EH (cell line): ENCODE measurements around the gene B3GNT4.
"Not testable (repeated sequence)": the region's sequence is repeated elsewhere in the genome, so short reads cannot be mapped to it uniquely, and the experiment has no call there.

ENCODE experiments used
- DNase-seq: peaks from one replicate; pipeline ENCODE4 v3.0.0-alpha.2; 2015; ENCODE audit warnings: low read depth

The B3GNT4 gene

GRCh38 chr12:122216445-122216844 is 12.9 kb downstream of the B3GNT4 start:
- no peak for DNase-seq

GRCh38 chr12:122225683-122226365 is 22.3 kb downstream of the B3GNT4 start, which contains the start of gene DIABLO:
Gene DIABLO (minus strand): TSS chr12:122226052. CDS start chr12:122226014, 38 bp downstream.
- DNase-seq: peak; percentile 100

- no peak for DNase-seq
Measured at GRCh38 chr12:122226366-122227125, 23.0 kb downstream of the B3GNT4 start.

GRCh38 chr12:122227341-122227740 is 23.8 kb downstream of the B3GNT4 start:
- no peak for DNase-seq

GRCh38 chr12:122228092-122228491 is 24.6 kb downstream of the B3GNT4 start:
- no peak for DNase-seq

DNA sequence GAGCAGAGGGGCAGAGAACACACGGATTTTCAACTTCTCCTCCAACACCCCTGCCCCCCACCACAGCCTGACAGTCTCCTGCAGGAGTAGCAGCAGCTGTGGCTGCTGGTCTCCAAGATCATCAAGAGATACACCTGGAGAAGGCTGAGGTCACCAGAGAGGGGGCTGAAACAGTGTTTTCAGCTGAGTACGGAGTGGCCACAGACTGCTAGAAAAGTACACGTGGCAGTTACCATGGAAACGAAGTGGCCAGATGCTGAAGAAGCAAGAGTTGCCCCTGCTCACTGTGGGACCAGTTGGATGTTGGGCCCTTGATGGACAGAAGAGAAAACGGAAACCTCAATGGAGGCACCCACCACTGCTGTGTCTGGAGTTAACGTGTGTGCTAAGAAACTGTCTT is 27.3 kb downstream of the B3GNT4 start:
- no peak for DNase-seq

DNA sequence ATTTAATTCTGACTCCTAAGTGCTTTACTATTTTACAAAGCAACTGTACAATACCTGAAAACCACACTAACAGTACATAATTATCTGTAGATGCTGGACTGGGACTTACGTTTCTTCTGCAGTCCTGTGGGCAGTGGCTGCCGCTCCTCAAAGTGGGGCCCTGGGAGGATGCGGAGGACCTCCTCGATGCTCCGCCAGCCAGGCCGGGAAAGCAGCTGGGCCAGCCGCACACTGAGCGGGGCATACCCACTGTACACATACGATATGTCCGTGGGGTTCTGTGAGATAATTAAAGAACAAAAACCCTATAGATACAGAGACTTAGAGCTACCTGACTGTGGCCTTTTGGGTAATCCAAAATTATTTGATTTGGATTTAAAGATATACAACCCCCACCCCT is 29.2 kb downstream of the B3GNT4 start:
- no peak for DNase-seq

DNA sequence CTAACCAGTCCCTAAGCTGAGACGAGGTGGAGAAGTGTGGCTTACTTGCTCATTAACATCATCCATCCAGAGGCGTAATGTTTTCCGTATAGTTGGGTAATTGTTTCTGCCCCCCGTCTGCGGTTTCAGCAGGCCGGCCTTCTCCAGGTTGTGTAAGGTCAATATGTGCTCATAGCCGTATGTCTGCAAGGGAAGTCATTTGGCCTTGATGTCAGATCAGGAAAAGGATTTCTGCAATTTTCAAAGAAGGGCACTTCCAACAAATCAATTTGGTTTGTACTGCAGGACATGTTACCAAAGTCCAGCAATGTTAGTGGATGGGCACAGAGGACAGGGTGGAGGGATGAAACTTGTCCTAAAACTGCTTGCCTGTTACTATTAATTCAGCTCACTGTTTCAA is 32.2 kb downstream of the B3GNT4 start:
- no peak for DNase-seq

GRCh38 chr12:122238861-122239260 is 35.4 kb downstream of the B3GNT4 start:
- DNase-seq: no peak

- DNase-seq: no peak
Measured at GRCh38 chr12:122243965-122244364, 40.5 kb downstream of the B3GNT4 start.

DNA sequence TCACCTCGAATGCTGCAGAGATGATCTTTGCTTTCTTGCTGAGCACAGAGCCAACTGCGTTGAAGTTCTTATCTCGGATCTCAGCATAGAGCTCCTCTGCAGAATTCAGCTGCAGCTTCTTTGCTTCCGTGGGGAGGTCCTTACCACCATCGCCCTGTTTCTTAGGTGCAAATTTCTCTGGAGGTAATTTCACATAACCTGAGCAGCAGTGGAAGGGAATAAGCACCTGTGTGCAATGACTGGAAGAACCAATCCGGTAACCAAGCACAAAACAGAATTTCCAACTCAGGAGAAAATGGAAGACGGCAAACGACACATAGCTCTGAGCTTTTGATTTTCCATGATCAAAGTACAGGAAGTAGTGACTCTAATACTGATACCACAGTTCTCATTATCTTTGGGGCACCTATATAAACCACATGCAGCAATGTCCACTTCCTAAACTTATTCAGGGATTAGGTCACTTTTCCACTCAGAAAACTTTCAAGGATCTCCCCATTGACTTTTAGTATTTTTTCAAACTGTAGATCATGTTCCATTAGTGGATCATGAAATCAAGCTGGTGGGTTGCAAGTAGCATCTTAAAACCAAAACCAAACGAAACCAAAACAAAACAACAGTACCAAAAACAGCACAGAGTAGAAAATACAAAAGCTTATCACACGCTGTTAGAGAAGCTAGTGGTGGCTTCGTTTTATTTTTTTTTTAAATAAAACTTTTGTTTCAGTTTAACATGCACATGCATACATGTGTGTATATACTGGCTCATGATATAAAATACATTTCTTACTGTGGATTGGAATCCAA is 41.3 kb downstream of the B3GNT4 start:
- no peak for DNase-seq

- no peak for DNase-seq
Measured at GRCh38 chr12:122245553-122245952, 42.0 kb downstream of the B3GNT4 start.

DNA sequence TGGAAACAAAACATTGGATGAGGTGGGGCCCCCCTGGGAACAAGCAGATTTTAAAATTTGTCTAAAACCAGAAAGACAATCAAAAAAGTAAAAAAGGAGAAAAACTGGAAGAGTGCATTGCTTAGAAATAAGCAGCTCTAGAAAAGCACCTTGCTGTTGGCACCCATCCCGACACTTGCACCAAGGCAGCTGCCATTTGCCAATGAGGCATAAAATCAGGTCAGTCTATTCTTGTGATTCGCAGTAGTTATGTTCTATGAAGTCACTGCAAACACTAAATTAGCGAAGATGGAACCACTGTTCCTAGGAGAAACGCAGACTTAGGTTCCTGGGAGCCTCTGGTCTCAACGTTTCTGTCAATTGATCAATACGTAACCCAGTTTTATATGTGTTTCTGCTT is 46.5 kb downstream of the B3GNT4 start:
- DNase-seq: no peak

DNA sequence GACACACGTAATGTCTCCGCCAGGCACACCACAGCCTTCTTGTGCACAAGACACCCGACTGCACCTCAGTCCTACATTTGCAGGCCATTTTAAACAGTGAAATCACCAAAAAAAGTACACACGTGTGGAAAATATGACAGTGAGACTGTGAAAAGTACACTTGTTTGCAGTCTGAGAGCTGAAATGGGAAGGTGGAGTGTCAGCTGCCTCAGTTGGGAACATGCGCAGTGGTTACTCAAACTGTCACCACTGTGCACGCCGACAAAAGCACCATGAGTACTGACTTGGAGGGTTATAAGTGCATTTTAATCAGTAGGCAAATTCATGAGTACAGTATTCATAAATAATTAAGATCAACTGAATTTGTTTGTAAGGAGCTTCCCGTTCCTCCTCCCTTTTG is 47.0 kb downstream of the B3GNT4 start:
- DNase-seq: no peak

DNA sequence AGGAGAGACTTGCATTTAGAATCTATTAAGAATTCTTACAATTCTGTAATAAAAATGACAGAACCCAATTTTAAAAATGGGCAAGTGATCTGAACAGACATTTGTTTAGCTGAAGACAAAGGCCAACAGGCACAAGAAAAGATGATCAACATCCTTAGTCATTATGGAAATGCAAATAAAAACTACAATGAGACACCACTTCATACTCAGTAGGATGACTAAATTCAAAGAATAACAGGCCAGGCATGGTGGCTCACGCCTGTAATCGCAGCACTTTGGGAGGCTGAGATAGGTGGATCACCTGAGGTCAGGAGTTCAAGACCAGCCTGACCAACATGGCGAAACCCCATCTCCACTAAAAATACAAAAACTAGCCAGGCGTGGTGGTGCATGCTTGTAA is 55.0 kb downstream of the B3GNT4 start:
- DNase-seq: not testable (repeated sequence)
